ENCODE data around the gene MAGI1. TPM values are rescaled to one million over a fixed set of nuclear protein-coding genes. Genes with fewer than 3 reads are reported as not detected.

MAGI1 gene
- total RNA-seq, 1 experiment from 2014 or later: 38.6 TPM

- no peak for TF ChIP-seq CBX3 (IDR thresholded peaks at IDR 0.05; ENCODE audit: low read depth)
- no peak for TF ChIP-seq ZNF274 (IDR thresholded peaks at IDR 0.05; ENCODE audit: low read depth, low read length)
- TF ChIP-seq POLR2A (IDR thresholded peaks at IDR 0.05; ENCODE audit: borderline replicate concordance, extremely low read depth, insufficient read depth, insufficient read length): no peak
- TF ChIP-seq FOSL1 (IDR thresholded peaks at IDR 0.05; ENCODE audit: low read depth): no peak
- no peak for TF ChIP-seq ELF1 (IDR thresholded peaks at IDR 0.05; ENCODE audit: borderline replicate concordance, low read depth)
- no peak for TF ChIP-seq REST (IDR thresholded peaks at IDR 0.05; ENCODE audit: low read depth)
Observed at GRCh38 chr3:65361448-65361847, 677.3 kb downstream of the MAGI1 start (continued).

- no peak overlapping the region for H3K4me3 ChIP-seq (replicated peaks in 1 of 2; ENCODE audit: low read depth in 1 of 2, low read length in 2 of 2)
- H3K27ac ChIP-seq (ENCODE audit: low read depth, low read length): no peak overlapping the region
- peaks cover 0 to 3% of the 10 kb centered on the region in 2 experiments; a peak in 1 of 4 replicates for H3K36me3 ChIP-seq (ENCODE audit: control insufficient read depth in 1 of 2, insufficient read depth in 2 of 2, low read length in 2 of 2)
- no peaks in the 10 kb centered on the region for H3K27me3 ChIP-seq (ENCODE audit: insufficient read depth, low read length)
- H3K9ac ChIP-seq (ENCODE audit: low read length): no peak overlapping the region
- RAD21 ChIA-PET (ENCODE audit: low non-redundant PET in 1 of 2, low total read pairs in 2 of 2, uncharacterized antibody in 2 of 2, unreplicated experiment in 2 of 2): no interaction called here
- no peaks in the 10 kb centered on the region for H3K9me2 ChIP-seq (ENCODE audit: insufficient read depth)
- H4K20me1 ChIP-seq (ENCODE audit: insufficient read depth): no peaks in the 10 kb centered on the region
- H3K4me1 ChIP-seq (ENCODE audit: control insufficient read depth in 1 of 2, insufficient read depth in 2 of 2, low read length in 2 of 2): no peaks in the 10 kb centered on the region
- ATAC-seq (no peak), DNase-seq (ENCODE audit: low read depth, low spot score) (no peak)
- H3K9me3 ChIP-seq (ENCODE audit: control insufficient read depth in 1 of 2, insufficient read depth in 1 of 2, low read depth in 1 of 2, low read length in 2 of 2): no peaks in the 10 kb centered on the region
- POLR2A ChIA-PET: no interaction called here
- BruUV-seq (replicated peaks): no TSS peak
- TF ChIP-seq EZH2phosphoT487 (IDR thresholded peaks at IDR 0.05; ENCODE audit: borderline replicate concordance) (no peak), EZH2 (IDR thresholded peaks at IDR 0.05) (no peak), RAD21 (IDR thresholded peaks at IDR 0.05; ENCODE audit: low read depth) (no peak), ZFX (IDR thresholded peaks at IDR 0.05) (no peak), SIN3A (IDR thresholded peaks at IDR 0.05; ENCODE audit: low read depth) (no peak), ATF3 (IDR thresholded peaks at IDR 0.05) (no peak), REST (IDR thresholded peaks at IDR 0.05; ENCODE audit: low read depth) (no peak), ELF1 (IDR thresholded peaks at IDR 0.05; ENCODE audit: borderline replicate concordance, low read depth) (no peak), MAX (IDR thresholded peaks at IDR 0.05) (no peak), CEBPB (IDR thresholded peaks at IDR 0.05; ENCODE audit: low read depth) (no peak), TCF7L2 (IDR thresholded peaks at IDR 0.05; ENCODE audit: borderline replicate concordance, extremely low read depth, insufficient read depth, insufficient read length) (no peak)
- H3K79me2 ChIP-seq (ENCODE audit: insufficient read depth, low read length): no peaks in the 10 kb centered on the region
- intact Hi-C loops (cut with micrococcal nuclease): no loop called here
- no peak overlapping the region for H3K4me2 ChIP-seq (ENCODE audit: low read length)
- CTCF ChIA-PET: no interaction called here
- no peak overlapping the region for H2AFZ ChIP-seq (ENCODE audit: low read depth, low read length, poor library complexity, severe bottlenecking)
Observed at GRCh38 chr3:65356331-65357248, 682.1 kb downstream of the MAGI1 start.
